GM23338 (cell line): Measurements from ENCODE around the gene DISP3.

Experiments
- CREB1 ChIP-seq: fragments of 250-450 bp; sonication (Bioruptor Pico); IDR thresholded peaks from 2 replicates; pipeline ENCODE4 v1.5.0; 2020; ENCODE audit warnings: low read depth, mild to moderate bottlenecking, moderate library complexity
- EZH2 ChIP-seq: fragments of 200-600 bp; sonication (generic); IDR thresholded peaks from one replicate; pipeline ENCODE4 v1.8.0; 2017; ENCODE audit warnings: antibody characterized with exemption, mild to moderate bottlenecking, low read depth; ENCODE audit not compliant: unreplicated experiment
- EZH2phosphoT487 ChIP-seq: fragments of 200-600 bp; sonication (generic); IDR thresholded peaks from one replicate; pipeline ENCODE4 v1.8.1; 2018; ENCODE audit warnings: antibody characterized with exemption; ENCODE audit not compliant: unreplicated experiment
- JUNB ChIP-seq: IDR thresholded peaks from one replicate; pipeline ENCODE4 v1.6.1; 2016; ENCODE audit warnings: antibody characterized with exemption; ENCODE audit not compliant: unreplicated experiment
- POLR2AphosphoS5 ChIP-seq: IDR thresholded peaks from 2 replicates; pipeline ENCODE4 v1.6.1; 2016; ENCODE audit warnings: antibody characterized with exemption, low read depth
- STAT1 ChIP-seq: IDR thresholded peaks from one replicate; pipeline ENCODE4 v1.6.1; 2016; ENCODE audit warnings: antibody characterized with exemption; ENCODE audit not compliant: unreplicated experiment
- TF ChIP-seq, protein P1 (sequence below), 2 experiments: fragments of 200-600 bp in 1 of 2; sonication (generic) in 1 of 2; conservative IDR thresholded peaks; 2 replicates each; pipeline versions ENCODE4 v1.5.1 to v1.6.1; 2016 to 2017; ENCODE audit warnings: antibody characterized with exemption in 2 of 2, low read depth in 2 of 2, mild to moderate bottlenecking in 2 of 2, moderate library complexity in 1 of 2
- TF ChIP-seq, protein P2 (sequence below): IDR thresholded peaks from one replicate; pipeline ENCODE4 v1.6.1; 2018; ENCODE audit warnings: antibody characterized with exemption; ENCODE audit not compliant: unreplicated experiment

DNA sequence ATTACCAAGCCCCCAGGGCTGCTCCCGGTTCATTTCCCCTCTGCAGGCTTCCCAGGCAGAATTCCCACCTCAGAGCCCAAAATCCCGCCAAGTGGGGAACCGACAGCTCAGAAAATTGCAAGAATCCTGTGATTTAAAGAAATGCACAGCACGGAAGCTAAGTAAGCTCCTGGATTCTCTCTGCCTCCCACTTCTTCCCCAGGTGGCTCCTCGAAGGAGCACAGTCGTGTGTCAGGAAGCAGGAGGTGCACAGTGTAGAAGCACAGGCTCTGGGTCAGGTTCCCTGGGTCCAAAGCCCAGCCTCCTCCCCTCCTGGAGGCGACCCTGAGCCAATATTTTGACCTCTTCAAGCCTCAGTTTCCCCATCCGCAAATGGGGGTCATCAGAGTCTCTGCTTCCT lies 100.6 kb downstream of the DISP3 start:
- TF ChIP-seq EZH2phosphoT487 (no peak), EZH2 (no peak), POLR2AphosphoS5 (no peak), CREB1 (CRISPR knock-in tag) (no peak), JUNB (no peak), STAT1 (no peak)
- TF ChIP-seq, protein P1, sequence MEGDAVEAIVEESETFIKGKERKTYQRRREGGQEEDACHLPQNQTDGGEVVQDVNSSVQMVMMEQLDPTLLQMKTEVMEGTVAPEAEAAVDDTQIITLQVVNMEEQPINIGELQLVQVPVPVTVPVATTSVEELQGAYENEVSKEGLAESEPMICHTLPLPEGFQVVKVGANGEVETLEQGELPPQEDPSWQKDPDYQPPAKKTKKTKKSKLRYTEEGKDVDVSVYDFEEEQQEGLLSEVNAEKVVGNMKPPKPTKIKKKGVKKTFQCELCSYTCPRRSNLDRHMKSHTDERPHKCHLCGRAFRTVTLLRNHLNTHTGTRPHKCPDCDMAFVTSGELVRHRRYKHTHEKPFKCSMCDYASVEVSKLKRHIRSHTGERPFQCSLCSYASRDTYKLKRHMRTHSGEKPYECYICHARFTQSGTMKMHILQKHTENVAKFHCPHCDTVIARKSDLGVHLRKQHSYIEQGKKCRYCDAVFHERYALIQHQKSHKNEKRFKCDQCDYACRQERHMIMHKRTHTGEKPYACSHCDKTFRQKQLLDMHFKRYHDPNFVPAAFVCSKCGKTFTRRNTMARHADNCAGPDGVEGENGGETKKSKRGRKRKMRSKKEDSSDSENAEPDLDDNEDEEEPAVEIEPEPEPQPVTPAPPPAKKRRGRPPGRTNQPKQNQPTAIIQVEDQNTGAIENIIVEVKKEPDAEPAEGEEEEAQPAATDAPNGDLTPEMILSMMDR (conservative IDR thresholded peaks at IDR 0.05; ENCODE audit: low read depth in 2 of 2) = no peak
- TF ChIP-seq, protein P2, sequence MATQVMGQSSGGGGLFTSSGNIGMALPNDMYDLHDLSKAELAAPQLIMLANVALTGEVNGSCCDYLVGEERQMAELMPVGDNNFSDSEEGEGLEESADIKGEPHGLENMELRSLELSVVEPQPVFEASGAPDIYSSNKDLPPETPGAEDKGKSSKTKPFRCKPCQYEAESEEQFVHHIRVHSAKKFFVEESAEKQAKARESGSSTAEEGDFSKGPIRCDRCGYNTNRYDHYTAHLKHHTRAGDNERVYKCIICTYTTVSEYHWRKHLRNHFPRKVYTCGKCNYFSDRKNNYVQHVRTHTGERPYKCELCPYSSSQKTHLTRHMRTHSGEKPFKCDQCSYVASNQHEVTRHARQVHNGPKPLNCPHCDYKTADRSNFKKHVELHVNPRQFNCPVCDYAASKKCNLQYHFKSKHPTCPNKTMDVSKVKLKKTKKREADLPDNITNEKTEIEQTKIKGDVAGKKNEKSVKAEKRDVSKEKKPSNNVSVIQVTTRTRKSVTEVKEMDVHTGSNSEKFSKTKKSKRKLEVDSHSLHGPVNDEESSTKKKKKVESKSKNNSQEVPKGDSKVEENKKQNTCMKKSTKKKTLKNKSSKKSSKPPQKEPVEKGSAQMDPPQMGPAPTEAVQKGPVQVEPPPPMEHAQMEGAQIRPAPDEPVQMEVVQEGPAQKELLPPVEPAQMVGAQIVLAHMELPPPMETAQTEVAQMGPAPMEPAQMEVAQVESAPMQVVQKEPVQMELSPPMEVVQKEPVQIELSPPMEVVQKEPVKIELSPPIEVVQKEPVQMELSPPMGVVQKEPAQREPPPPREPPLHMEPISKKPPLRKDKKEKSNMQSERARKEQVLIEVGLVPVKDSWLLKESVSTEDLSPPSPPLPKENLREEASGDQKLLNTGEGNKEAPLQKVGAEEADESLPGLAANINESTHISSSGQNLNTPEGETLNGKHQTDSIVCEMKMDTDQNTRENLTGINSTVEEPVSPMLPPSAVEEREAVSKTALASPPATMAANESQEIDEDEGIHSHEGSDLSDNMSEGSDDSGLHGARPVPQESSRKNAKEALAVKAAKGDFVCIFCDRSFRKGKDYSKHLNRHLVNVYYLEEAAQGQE = no peak
